Panc1 (cell line): ENCODE measurements around the gene ABI1.

Experiments
- CTCF ChIP-seq: fragments of 450-650 bp; IDR thresholded peaks from 2 replicates; pipeline ENCODE4 v1.5.1; 2017; ENCODE audit warnings: mild to moderate bottlenecking
- POLR2AphosphoS5 ChIP-seq: IDR thresholded peaks from 2 replicates; pipeline ENCODE4 v1.6.1; 2012; ENCODE audit warnings: mild to moderate bottlenecking, low read depth, low read length, moderate library complexity
- REST ChIP-seq, 2 experiments: IDR thresholded peaks; 2 replicates each; pipeline ENCODE4 v1.6.1; 2011 to 2012; ENCODE audit warnings: low read depth in 2 of 2, control low read depth in 1 of 2, low read length in 1 of 2, mild to moderate bottlenecking in 1 of 2, moderate library complexity in 1 of 2; ENCODE audit not compliant: insufficient read depth in 1 of 2
- SIN3A ChIP-seq: IDR thresholded peaks from 2 replicates; pipeline ENCODE4 v1.6.1; 2012; ENCODE audit warnings: low read depth, mild to moderate bottlenecking, low read length, moderate library complexity, borderline replicate concordance; ENCODE audit not compliant: insufficient read depth

GRCh38 chr10:26777686-26778085 is 83.1 kb downstream of the ABI1 start:
- TF ChIP-seq SIN3A (no peak), CTCF (no peak), REST (IDR thresholded peaks at IDR 0.05; ENCODE audit: insufficient read depth in 1 of 2, low read depth in 2 of 2, low read length in 1 of 2) (no peak), POLR2AphosphoS5 (no peak)
